CD4-positive, alpha-beta memory T cell (primary cell): ENCODE measurements around the gene ZNF688. TPM values are rescaled to one million over a fixed set of nuclear protein-coding genes. Genes with fewer than 3 reads are reported as not detected.
A peak's percentile ranks its signal among the peaks of the same experiment; 100 is the strongest.

Experiments
- CTCF ChIA-PET: fragments of 350-600 bp; sonication (Branson Sonifier 250); formaldehyde crosslinking; loops from one replicate; lab custom pipeline; 2021; ENCODE audit warnings: inconsistent platforms; ENCODE audit not compliant: partially characterized antibody; lab: Charles Lee
- POLR2A ChIA-PET: fragments of 350-600 bp; sonication (Branson Sonifier 250); formaldehyde crosslinking; loops from one replicate; lab custom pipeline; 2021; ENCODE audit not compliant: partially characterized antibody; lab: Charles Lee
- DNase-seq, 5 donors: peaks; one replicate each; pipeline versions ENCODE4 v3.0.0 to v3.0.0-alpha.2; 2020 to 2022; ENCODE audit warnings: mixed read lengths in 1 of 5
- H3K27ac ChIP-seq: one replicate; pipeline ENCODE4 v1.7.0; 2013; ENCODE audit warnings: low read depth, low read length
- H3K27me3 ChIP-seq: 2 replicates; pipeline ENCODE4 v1.7.0; 2013; ENCODE audit warnings: mild to moderate bottlenecking, low read length, moderate library complexity; ENCODE audit not compliant: insufficient read depth
- H3K36me3 ChIP-seq: 2 replicates; pipeline ENCODE4 v1.7.0; 2013; ENCODE audit warnings: mild to moderate bottlenecking, low read length, moderate library complexity; ENCODE audit not compliant: insufficient read depth
- H3K4me1 ChIP-seq: 2 replicates; pipeline ENCODE4 v1.7.0; 2013; ENCODE audit warnings: mild to moderate bottlenecking, low read length, moderate library complexity; ENCODE audit not compliant: insufficient read depth
- H3K4me3 ChIP-seq, 2 donors: one replicate each; pipeline ENCODE4 v1.7.0; 2013; ENCODE audit warnings: low read length in 2 of 2, mild to moderate bottlenecking in 1 of 2
- H3K9me3 ChIP-seq, 2 donors: one replicate each; pipeline ENCODE4 v1.7.0; 2013; ENCODE audit warnings: low read length in 2 of 2, control low read depth in 1 of 2; ENCODE audit not compliant: control insufficient read depth in 1 of 2
- H3K27ac Mint-ChIP-seq, 7 donors: one replicate each; pipeline ENCODE4 v1.8.0; 2020 to 2021; ENCODE audit warnings: mixed read lengths in 7 of 7, mild to moderate bottlenecking in 6 of 7, inconsistent platforms in 3 of 7, moderate library complexity in 3 of 7
- H3K27me3 Mint-ChIP-seq, 2 donors: one replicate each; pipeline ENCODE4 v1.8.0; 2020 to 2021; ENCODE audit warnings: mixed read lengths in 2 of 2
- H3K36me3 Mint-ChIP-seq, 2 donors: one replicate each; pipeline ENCODE4 v1.8.0; 2020 to 2021; ENCODE audit warnings: mixed read lengths in 2 of 2, inconsistent platforms in 1 of 2, mild to moderate bottlenecking in 1 of 2
- H3K4me1 Mint-ChIP-seq, 4 donors: one replicate each; pipeline ENCODE4 v1.8.0; 2020 to 2021; ENCODE audit warnings: mixed read lengths in 4 of 4, mild to moderate bottlenecking in 1 of 4
- H3K4me3 Mint-ChIP-seq, 8 donors: one replicate each; pipeline ENCODE4 v1.8.0; 2020 to 2021; ENCODE audit warnings: mixed read lengths in 8 of 8, mild to moderate bottlenecking in 7 of 8, moderate library complexity in 6 of 8, inconsistent platforms in 3 of 8
- H3K9me3 Mint-ChIP-seq, 8 donors: one replicate each; pipeline ENCODE4 v1.8.0; 2020 to 2021; ENCODE audit warnings: mixed read lengths in 8 of 8, mild to moderate bottlenecking in 5 of 8, inconsistent platforms in 3 of 8, moderate library complexity in 1 of 8
- intact Hi-C: fragments of 100-400 bp; cut with micrococcal nuclease; formaldehyde crosslinking; loops from one replicate; pipeline ENCODE4 v1.15.1; 2023
- polyA plus RNA-seq, 2 donors: library from polyadenylated mRNA; unstranded; fragments of 300-500 nt; fragmentation: Illumina TruSeq; gene quantifications; one replicate each; pipeline ENCODE4 v1.2.3, GENCODE V29; 2021
- total RNA-seq, 2 experiments: library from RNA; stranded (reverse); gene quantifications; one replicate each; pipeline ENCODE4 v1.2.3, GENCODE V29; 2021

The ZNF688 gene
- total and polyA plus RNA-seq, 4 experiments from 2014 or later = 21.4 to 33.8 (median 27.2) TPM

DNA sequence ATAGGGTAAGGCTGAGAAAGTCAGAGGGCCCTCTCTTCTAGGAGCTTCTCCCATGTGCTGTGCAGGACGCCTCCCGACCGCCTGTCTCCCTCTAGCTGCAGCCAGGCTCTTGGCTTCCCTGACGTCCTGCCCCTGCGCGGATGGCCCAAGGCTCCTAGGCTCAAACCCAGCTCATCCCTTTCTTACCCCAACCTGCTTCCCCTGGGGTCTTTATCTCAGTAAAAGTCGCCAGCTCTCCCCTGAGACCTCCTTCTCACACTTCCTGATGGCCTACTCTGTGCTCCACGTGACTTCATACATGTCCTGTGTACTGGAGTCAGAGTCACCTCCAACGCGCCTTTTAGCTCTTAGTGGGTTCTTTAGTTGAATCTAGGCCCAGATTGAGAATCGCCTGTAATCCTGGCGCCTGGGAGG, 35.7 kb downstream of the ZNF688 start:
- peaks cover 29% of the 10 kb centered on the region for H3K4me1 ChIP-seq
- peak; percentile 53 to 72 (median 55) for DNase-seq
- ChIA-PET POLR2A (interaction anchor here (0.6 to 11.1 kb wide), 39 partner anchors 9 to 470 kb away, joined by 3 to 457 read pairs (median 5); partner anchors contain the start of genes DCTPP1, FBRS, ITGAL and PRR14), CTCF (interaction anchor here (0.7 to 4.7 kb wide), 39 partner anchors 9 to 182 kb away, joined by 3 to 101 read pairs (median 6); partner anchors contain the start of genes DCTPP1, FBRS, ITGAL and PRR14)
- H3K9me3 ChIP-seq = no peaks in the 10 kb centered on the region
- Mint-ChIP-seq H3K27ac (peak overlapping the region; percentile 94 to 99 (median 97)), H3K4me1 (peaks cover 10 to 40% (median 23%) of the 10 kb centered on the region in 4 donors), H3K9me3 (no peaks in the 10 kb centered on the region), H3K36me3 (peaks cover 0 to 9% of the 10 kb centered on the region in 2 donors), H3K27me3 (no peaks in the 10 kb centered on the region), H3K4me3 (peak overlapping the region; percentile 87 to 99 (median 93))
- intact Hi-C loops = loop anchor here (1.0 to 2.0 kb wide), 6 partner anchors 8 to 105 kb away; partner anchors contain the start of genes DCTPP1 and ZNF764
- H3K27ac ChIP-seq = peak overlapping the region; percentile 91
- no peaks in the 10 kb centered on the region for H3K36me3 ChIP-seq
- no peaks in the 10 kb centered on the region for H3K27me3 ChIP-seq
- H3K4me3 ChIP-seq = peak overlapping the region; percentile 86 to 92

DNA sequence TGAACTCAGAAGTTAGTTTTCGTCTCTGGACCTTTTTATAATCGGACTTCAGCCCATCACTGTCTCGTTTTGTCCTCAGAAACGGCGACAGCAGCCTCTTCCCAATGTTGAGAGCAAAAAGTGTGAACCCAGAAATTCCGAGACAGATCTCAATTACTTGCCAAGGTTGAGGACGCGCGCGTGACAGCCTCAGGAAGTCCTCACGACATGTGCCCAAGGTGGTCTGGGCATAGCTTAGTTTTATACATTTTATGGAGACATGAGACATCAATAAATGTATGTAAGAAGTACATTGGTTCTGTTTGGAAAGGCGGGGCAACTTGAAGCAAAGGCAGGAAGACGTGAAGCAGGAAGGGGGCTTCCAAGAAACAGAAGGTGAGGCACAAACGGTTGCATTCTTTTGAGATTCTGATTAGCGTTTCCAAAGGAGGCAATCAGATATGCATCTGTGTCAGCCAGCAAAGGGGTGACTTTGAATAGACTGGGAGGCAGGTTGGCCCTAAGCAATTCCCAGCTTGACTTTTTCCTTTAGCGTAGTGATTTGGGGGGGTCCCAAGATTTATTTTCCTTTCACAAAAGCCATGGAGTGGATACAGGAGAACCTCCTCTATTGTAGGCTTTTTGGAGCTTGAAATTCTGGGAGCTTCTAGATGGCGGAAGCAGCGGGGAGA, 36.3 kb downstream of the ZNF688 start:
- Histone ChIP-seq H3K4me1 (peaks cover 35% of the 10 kb centered on the region), H3K4me3 (peak overlapping the region; percentile 86 to 92), H3K9me3 (no peaks in the 10 kb centered on the region), H3K36me3 (no peaks in the 10 kb centered on the region), H3K27ac (peak overlapping the region; percentile 91), H3K27me3 (no peaks in the 10 kb centered on the region)
- peaks cover 11 to 45% (median 26%) of the 10 kb centered on the region in 4 donors for H3K4me1 Mint-ChIP-seq
- H3K27ac Mint-ChIP-seq = peak overlapping the region; percentile 94 to 99 (median 97)
- no peaks in the 10 kb centered on the region for H3K27me3 Mint-ChIP-seq
- peak overlapping the region; percentile 87 to 99 (median 93) for H3K4me3 Mint-ChIP-seq
- peak in 1 of 5 donors; percentile 71 for DNase-seq
- POLR2A ChIA-PET = interaction anchor here (0.6 to 11.1 kb wide), 40 partner anchors 8 to 469 kb away, joined by 3 to 457 read pairs (median 6); partner anchors contain the start of genes DCTPP1, FBRS, ITGAL and PRR14
- H3K9me3 Mint-ChIP-seq = no peaks in the 10 kb centered on the region
- H3K36me3 Mint-ChIP-seq = peaks cover 0 to 11% of the 10 kb centered on the region in 2 donors
- intact Hi-C loops = loop anchor here (1.0 to 2.0 kb wide), 6 partner anchors 8 to 105 kb away; partner anchors contain the start of genes DCTPP1 and ZNF764
- CTCF ChIA-PET = interaction anchor here (0.6 to 4.7 kb wide), 42 partner anchors 8 to 182 kb away, joined by 3 to 101 read pairs (median 5); partner anchors contain the start of genes DCTPP1, FBRS, ITGAL and PRR14

DNA sequence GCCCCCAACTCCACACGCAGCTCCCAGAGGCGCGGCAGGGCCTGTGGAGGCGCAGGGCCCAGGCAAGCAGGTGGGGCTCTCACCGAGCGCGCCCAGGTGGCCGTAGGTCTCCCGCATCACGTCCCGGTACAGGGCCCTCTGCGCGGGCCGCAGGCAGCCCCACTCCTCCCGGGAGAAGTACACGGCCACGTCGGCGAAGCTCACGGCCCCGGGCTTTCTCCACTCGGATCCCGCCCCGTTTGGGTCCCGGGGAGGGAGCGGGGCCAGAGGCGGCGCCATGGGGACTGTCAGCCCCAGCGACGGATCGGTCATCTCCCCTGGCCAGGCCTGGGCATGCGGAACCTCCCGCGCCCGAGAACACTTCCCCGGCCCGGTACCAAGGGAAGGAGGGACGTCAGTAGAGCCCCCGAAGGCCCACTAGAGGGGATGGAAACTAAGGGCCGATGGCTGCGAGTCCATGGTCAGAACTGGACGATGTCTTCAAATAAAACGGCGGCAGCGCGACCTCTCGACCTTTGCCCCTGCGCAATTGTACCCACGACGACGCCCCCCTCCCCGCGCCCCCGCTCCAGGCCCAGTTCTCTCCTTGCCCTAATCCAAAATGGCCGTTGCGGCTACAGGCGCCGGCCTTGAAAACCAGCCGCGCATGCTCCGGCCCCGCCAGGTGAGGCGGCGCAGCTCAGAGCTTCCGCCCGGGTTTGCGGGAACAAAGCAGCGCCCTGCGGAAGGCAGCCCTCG, 37.0 kb downstream of the ZNF688 start, which contains the start of gene ZNF747:
Gene ZNF747, minus strand, starts transcription at position 491 of the 738 bp plus-strand sequence. Its CDS starts 179 bp downstream, at position 312.
- peak within 1 kb of the TSS; percentile 94 to 99 (median 97) for H3K27ac Mint-ChIP-seq
- ChIA-PET CTCF (interaction anchor here (0.6 to 4.7 kb wide), 29 partner anchors 9 to 127 kb away, joined by 3 to 101 read pairs (median 7); partner anchors contain the start of genes DCTPP1, PRR14, SEPHS2 and ZNF688), POLR2A (interaction anchor here (0.5 to 11.1 kb wide), 37 partner anchors 11 to 1713 kb away, joined by 3 to 457 read pairs (median 6); partner anchors contain the start of genes DCTPP1, FBRS, ITGAL and PRR14)
- Histone ChIP-seq H3K27me3 (no peaks in the 10 kb centered on the region), H3K4me3 (peak within 1 kb of the TSS; percentile 86 to 92), H3K9me3 (no peaks in the 10 kb centered on the region), H3K36me3 (no peaks in the 10 kb centered on the region), H3K27ac (peak within 1 kb of the TSS; percentile 91), H3K4me1 (peaks cover 42% of the 10 kb centered on the region)
- H3K27me3 Mint-ChIP-seq = no peaks in the 10 kb centered on the region
- intact Hi-C loops = loop anchor here (1.0 to 2.0 kb wide), 6 partner anchors 7 to 104 kb away; partner anchors contain the start of genes DCTPP1 and ZNF764
- H3K9me3 Mint-ChIP-seq = no peaks in the 10 kb centered on the region
- H3K4me3 Mint-ChIP-seq = peak within 1 kb of the TSS; percentile 87 to 99 (median 93)
- H3K36me3 Mint-ChIP-seq = peaks cover 0 to 14% of the 10 kb centered on the region in 2 donors
- peaks cover 15 to 51% (median 31%) of the 10 kb centered on the region in 4 donors for H3K4me1 Mint-ChIP-seq
- DNase-seq = peak; percentile 89 to 92 (median 90)

DNA sequence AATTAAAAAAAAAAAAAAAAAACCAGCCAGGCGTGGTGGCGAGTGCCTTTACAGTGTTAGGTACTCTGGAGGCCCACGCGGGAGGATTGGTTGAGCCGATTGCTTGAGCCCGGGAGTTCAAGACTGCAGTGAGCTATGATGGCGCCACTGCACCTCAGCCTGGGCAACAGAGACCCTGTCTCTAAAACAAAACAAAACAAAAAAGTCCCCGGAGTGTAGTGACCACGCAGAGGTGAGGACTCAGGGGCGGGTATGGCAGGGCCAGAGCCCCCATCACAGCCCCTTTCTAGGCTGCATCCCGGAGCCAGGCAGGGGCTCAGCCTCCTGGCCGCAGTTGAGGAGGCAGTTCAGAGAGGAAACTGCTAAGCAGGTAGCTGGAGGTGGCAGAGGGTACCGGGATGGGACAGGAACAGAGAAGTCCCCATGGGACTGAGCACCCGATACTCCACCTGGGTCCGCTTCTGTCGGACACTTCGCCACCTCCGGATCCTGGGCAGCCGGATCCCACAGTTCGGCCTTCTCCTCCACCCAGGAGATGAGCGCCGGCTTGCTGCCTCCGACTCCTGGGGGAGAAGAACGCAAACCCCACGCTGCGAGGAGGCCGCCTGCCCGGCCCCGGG, 37.7 kb downstream of the ZNF688 start:
- Mint-ChIP-seq H3K36me3 (peaks cover 0 to 14% of the 10 kb centered on the region in 2 donors), H3K4me1 (peaks cover 18 to 52% (median 37%) of the 10 kb centered on the region in 4 donors), H3K27ac (peak overlapping the region; percentile 90 to 98 (median 94)), H3K27me3 (no peaks in the 10 kb centered on the region), H3K9me3 (no peaks in the 10 kb centered on the region), H3K4me3 (peak overlapping the region; percentile 81 to 99 (median 91))
- H3K27ac ChIP-seq = peak overlapping the region; percentile 91
- no peaks in the 10 kb centered on the region for H3K27me3 ChIP-seq
- peaks cover 48% of the 10 kb centered on the region for H3K4me1 ChIP-seq
- POLR2A ChIA-PET = interaction anchor here (0.6 to 11.1 kb wide), 23 partner anchors 10 to 1712 kb away, joined by 3 to 457 read pairs (median 17); partner anchors contain the start of genes DCTPP1, FBRS, ITGAL and PRR14
- peak overlapping the region in 1 of 2 donors; percentile 92 for H3K4me3 ChIP-seq
- CTCF ChIA-PET = interaction anchor here (0.7 to 4.7 kb wide), 16 partner anchors 11 to 224 kb away, joined by 3 to 101 read pairs (median 12); partner anchors contain the start of genes DCTPP1, ZNF688 and ZNF764
- no peaks in the 10 kb centered on the region for H3K36me3 ChIP-seq
- H3K9me3 ChIP-seq = no peaks in the 10 kb centered on the region
- no peak for DNase-seq
- intact Hi-C loops = loop anchor here (2.0 kb wide), 1 partner anchor 85 kb away; no protein-coding TSS in a partner anchor

DNA sequence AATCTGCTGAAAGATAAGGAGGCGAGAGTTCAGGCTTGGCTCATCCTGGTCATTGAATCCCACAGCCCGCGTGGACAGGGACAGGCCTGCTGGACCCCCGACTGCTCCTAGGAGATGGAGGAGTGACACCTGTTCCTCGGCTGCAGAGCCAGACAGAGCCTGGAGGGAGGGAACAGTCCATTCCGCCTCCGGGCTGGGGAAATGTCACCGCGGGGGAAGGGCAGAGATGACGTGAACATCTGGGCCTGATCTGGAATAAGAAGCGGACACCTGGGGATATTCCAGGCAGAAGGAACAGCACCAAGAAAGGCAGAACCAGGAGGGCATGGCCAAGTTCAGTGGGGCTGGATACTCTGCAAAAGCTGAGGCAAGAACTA, 38.4 kb downstream of the ZNF688 start:
- Mint-ChIP-seq H3K4me3 (peak overlapping the region; percentile 55 to 99 (median 76)), H3K27ac (peak overlapping the region in 5 of 7 donors; percentile 15 to 92 (median 62)), H3K27me3 (no peaks in the 10 kb centered on the region), H3K9me3 (no peaks in the 10 kb centered on the region), H3K36me3 (peaks cover 0 to 14% of the 10 kb centered on the region in 2 donors), H3K4me1 (peaks cover 20 to 58% (median 41%) of the 10 kb centered on the region in 4 donors)
- H3K27ac ChIP-seq = no peak overlapping the region
- intact Hi-C loops = no loop called here
- H3K4me3 ChIP-seq = no peak overlapping the region
- no peaks in the 10 kb centered on the region for H3K27me3 ChIP-seq
- CTCF ChIA-PET = interaction anchor here (1.0 to 4.2 kb wide), 4 partner anchors 25 to 84 kb away, joined by 5 to 101 read pairs (median 24); partner anchors contain the start of genes ZNF688 and ZNF764
- DNase-seq = no peak
- H3K9me3 ChIP-seq = no peaks in the 10 kb centered on the region
- H3K4me1 ChIP-seq = peaks cover 53% of the 10 kb centered on the region
- H3K36me3 ChIP-seq = no peaks in the 10 kb centered on the region
- POLR2A ChIA-PET = interaction anchor here (1.4 to 11.1 kb wide), 10 partner anchors 9 to 117 kb away, joined by 6 to 457 read pairs (median 28); partner anchors contain the start of genes DCTPP1, ITGAL, PRR14 and ZNF688
